OCI-LY3 (cell line): ENCODE results near the gene GPAM.

Source experiments
- EZH2phosphoT487 ChIP-seq: fragments of 200-600 bp; shearing (Covaris generic); IDR thresholded peaks from 2 replicates; pipeline ENCODE4 v1.6.1; 2018; ENCODE audit warnings: antibody characterized with exemption, mixed run types, low read depth
- TF ChIP-seq, protein P1 (sequence below): fragments of 200-600, 300-600 bp; sonication (generic); IDR thresholded peaks from 2 replicates; pipeline ENCODE4 v1.5.1; 2014; ENCODE audit warnings: antibody characterized with exemption, low read length, low read depth

DNA sequence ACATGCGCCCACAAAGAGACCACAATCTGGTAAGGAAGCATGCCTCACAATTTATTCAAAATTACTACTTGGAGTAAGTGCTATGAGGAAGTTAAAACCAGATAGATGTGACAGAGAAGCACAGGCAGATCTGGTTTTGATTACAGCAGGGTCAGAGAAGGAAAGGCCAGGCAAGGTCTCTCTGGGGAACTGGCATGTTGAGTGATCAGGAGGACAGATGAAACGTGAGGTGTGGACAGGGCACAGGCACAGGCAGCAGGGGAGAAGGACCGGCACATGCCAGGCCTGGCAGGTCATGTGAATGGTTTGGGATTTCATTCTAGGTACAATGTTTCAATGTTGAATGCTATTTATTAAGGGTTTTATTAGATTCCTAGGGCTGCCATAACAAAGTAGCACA, 51.6 kb downstream of the GPAM start:
- TF ChIP-seq, protein P1, sequence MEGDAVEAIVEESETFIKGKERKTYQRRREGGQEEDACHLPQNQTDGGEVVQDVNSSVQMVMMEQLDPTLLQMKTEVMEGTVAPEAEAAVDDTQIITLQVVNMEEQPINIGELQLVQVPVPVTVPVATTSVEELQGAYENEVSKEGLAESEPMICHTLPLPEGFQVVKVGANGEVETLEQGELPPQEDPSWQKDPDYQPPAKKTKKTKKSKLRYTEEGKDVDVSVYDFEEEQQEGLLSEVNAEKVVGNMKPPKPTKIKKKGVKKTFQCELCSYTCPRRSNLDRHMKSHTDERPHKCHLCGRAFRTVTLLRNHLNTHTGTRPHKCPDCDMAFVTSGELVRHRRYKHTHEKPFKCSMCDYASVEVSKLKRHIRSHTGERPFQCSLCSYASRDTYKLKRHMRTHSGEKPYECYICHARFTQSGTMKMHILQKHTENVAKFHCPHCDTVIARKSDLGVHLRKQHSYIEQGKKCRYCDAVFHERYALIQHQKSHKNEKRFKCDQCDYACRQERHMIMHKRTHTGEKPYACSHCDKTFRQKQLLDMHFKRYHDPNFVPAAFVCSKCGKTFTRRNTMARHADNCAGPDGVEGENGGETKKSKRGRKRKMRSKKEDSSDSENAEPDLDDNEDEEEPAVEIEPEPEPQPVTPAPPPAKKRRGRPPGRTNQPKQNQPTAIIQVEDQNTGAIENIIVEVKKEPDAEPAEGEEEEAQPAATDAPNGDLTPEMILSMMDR, result no peak
- no peak for TF ChIP-seq EZH2phosphoT487
